Transverse colon (tissue), 3 donors: ENCODE data around the gene NOTO.

ENCODE experiments used
- CTCF ChIP-seq, 5 experiments: fragments of 200-600 bp in 3 of 5; fragments of 450-650 bp in 2 of 5; sonication (generic) in 3 of 5; IDR thresholded peaks; 1 replicate in 2 of 5; 2 replicates in 3 of 5; pipeline ENCODE4 v1.5.1; 2016 to 2017; ENCODE audit warnings: antibody characterized with exemption in 5 of 5, inconsistent platforms in 3 of 5, mild to moderate bottlenecking in 2 of 5, moderate library complexity in 1 of 5
- EP300 ChIP-seq: sonication (generic); formaldehyde crosslinking; IDR thresholded peaks from one replicate; pipeline ENCODE4 v1.6.1; 2017; ENCODE audit warnings: antibody characterized with exemption, low read depth

- TF ChIP-seq CTCF (IDR thresholded peaks at IDR 0.05) (no peak), EP300 (no peak)
These were observed 12.0 kb downstream of the NOTO start, which contains the start of gene SMYD5 for GRCh38 chr2:73214120-73215035.
